ENCODE results near the gene CRYBB1.

- TF ChIP-seq, protein P1, sequence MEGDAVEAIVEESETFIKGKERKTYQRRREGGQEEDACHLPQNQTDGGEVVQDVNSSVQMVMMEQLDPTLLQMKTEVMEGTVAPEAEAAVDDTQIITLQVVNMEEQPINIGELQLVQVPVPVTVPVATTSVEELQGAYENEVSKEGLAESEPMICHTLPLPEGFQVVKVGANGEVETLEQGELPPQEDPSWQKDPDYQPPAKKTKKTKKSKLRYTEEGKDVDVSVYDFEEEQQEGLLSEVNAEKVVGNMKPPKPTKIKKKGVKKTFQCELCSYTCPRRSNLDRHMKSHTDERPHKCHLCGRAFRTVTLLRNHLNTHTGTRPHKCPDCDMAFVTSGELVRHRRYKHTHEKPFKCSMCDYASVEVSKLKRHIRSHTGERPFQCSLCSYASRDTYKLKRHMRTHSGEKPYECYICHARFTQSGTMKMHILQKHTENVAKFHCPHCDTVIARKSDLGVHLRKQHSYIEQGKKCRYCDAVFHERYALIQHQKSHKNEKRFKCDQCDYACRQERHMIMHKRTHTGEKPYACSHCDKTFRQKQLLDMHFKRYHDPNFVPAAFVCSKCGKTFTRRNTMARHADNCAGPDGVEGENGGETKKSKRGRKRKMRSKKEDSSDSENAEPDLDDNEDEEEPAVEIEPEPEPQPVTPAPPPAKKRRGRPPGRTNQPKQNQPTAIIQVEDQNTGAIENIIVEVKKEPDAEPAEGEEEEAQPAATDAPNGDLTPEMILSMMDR (IDR thresholded peaks at IDR 0.05; ENCODE audit: low read depth, low read length, poor library complexity, severe bottlenecking), result no peak
- TF ChIP-seq EZH2phosphoT487 (IDR thresholded peaks at IDR 0.05; ENCODE audit: borderline replicate concordance, low read length), result no peak
Measured at GRCh38 chr22:26551568-26551967, 66.3 kb downstream of the CRYBB1 start.
